GM21717 (cell line): ENCODE measurements around the gene CADPS2.

Source experiments
- ATAC-seq: cut with Tn5 transposase; IDR thresholded peaks from one replicate; pipeline ENCODE4 v1.9.1; 2021; ENCODE audit warnings: mild to moderate bottlenecking, moderate library complexity; ENCODE audit not compliant: unreplicated experiment

Gene CADPS2

DNA sequence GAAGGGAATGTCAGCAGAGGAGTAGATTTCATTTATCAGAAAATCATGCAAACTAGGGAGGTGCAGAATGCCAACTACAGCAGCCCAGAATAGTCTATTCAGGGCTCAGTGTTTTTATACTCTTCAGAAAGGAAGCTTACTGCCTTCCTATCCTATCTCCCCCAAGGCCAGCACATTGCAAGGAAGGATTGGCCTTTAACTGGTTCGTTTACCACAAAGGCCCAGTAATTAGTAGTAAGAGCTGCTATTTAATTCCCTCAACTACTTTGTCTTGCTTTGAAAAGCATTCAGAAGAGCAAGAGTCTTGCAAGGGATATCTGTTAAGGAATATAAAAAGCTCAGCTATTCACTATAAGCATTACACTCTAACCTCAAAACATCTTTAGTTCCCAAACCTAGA is 97.1 kb downstream of the CADPS2 start:
- no peak for ATAC-seq

DNA sequence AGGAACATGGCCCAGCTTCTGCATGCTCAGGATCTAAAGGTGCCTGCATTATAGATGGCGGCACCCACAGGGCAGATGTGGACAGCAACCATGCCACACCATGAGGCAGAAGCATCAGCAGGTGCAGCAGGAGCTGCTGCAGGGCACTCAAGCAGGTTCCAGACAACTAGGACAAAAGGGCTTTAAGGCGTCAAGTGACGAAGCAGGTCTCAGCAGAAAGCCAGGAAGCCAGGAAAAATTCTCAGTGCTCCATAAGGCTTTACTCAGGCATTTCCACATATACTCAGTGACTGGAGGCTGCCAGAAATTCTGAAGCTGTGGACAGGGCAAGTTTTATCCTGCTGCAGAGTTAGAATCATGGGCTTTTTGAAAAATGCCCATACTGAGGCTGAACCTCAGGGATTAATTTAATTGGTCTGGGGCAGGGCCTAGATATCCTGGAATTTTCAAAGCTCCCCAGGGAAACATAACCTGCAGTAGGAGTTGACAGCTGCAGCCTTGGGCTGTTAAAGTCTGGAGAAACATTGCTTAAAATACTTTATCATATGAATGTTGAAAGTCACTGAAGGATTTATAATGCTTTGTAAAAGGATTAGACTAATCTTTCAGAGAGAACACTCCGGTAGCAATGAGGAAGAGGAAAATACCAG is 115.4 kb downstream of the CADPS2 start:
- ATAC-seq: no peak

DNA sequence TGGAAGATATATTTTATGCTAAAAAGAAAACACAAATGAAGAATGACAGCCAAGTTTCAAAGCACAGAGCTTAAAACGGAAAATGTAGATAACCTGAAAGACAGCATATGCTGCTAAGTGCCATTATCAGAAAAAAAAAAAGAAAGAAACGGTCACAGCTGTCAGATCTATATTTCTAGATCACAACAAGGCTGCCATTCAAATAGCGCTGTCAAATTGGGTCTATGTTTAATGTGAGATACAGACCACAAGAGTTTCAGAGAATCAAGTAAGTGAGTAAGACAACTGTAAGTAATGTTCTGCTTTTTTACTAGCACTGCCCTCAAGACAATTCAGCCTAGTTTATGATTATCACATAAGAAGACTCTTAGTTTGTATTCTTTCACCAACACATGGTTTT is 117.4 kb downstream of the CADPS2 start:
- ATAC-seq: no peak

DNA sequence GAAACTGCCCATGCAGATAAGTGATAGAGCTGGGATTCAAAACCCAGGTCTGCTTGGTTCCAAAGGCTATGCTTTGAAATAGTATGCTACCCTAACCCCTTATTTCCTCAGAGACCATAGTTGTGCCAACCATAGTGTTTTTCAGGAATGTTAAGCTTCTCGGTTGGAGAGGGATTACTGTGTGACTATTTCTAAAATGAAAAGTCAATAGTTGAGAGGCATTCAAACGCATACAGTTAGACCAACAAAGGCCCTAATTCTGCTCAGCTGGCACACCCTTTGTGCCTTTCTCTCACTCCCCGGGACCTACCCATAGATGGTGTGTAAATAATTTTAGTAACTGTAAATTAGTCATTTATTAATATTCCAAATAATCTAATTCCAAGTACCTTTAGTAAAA is 118.9 kb downstream of the CADPS2 start:
- ATAC-seq: no peak

DNA sequence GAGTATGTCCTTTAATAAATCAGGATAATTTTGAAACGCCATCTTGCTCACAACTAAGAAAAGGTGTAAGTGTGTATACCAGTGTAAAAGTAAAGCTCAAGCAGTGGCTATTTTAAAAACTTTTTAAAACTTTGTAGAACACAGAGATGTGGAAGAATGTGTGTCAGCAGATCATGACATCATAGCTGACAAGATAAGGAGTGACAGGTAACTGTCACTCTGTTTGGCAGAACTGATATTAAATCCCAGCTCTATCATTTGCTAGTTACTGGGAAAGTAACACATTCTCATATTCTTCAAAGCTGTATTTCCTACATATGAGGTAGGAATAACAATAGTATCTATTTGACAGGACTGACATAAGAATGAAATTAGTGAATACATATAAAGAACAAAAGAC is 119.7 kb downstream of the CADPS2 start:
- no peak for ATAC-seq

DNA sequence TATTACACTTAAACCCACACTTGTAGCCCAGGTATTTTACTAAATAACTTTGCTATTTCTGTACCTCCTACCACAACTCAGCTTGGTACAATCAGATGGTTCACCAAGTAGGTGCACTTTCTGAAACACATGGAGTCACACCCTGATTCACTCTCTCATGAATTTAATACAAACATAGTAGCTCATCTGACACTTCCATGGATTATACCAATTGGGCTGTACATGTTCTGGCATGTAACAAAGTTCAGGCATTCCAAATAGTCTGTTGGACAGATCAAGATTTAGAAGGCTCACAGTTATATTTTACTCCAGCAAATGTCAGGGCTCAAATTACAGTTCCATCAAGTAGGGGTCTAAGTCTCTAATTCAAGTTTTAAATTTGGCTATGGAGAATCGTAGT is 121.4 kb downstream of the CADPS2 start:
- no peak for ATAC-seq

DNA sequence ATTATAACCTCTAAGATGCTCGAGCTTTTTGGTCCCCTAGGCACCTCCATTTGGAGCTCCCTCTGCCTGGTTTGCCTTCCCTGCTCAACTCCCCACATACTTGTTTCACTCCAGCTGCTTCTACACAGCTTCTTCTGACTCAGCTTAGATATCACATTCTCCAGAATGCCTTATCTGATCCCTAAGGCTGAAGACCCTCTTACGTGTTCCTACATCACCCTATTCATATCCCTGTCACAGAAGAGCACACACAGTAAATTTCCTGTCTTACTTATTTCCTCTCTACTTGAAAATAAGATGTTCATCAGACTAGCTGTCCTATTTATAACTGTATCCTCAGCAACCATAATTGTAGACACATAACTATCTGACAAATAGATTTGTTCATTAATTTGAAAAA is 122.2 kb downstream of the CADPS2 start:
- no peak for ATAC-seq

DNA sequence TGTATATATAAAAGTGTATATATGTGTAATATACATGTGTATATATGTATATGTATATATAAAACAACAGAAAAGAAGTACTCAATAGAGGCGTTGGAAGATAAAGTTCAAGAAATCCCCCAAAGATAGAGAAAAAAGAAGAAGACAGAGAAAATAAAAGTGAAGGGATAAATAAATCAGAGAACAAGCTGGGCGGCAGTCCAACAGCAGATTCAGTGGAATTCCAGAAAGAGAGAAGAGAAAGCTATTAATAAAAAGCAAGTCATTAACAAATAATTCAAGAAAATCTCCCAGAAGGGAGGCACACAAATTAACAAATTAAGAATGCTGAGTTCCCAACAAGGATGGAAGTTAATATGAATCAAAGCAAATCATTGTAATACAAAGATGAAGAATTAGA is 124.2 kb downstream of the CADPS2 start:
- ATAC-seq: no peak

DNA sequence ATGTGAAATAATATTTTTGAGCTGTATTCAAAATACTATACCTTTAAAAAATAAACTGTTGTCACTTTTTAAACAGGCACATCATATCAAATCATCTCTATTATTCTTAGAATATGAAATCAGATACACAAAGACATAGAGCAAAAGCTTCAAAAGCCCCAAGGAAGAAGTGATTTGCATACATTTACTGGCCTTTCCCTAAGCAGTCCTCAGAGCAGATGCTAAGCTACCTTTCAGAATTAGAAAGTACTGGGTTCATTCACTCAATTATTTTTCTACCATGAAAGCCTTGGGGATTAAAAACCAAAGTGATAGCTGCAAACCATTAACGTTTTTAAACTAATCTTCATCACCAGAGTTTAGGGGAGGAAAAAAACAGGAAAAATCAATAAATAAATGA is 127.8 kb downstream of the CADPS2 start:
- no peak for ATAC-seq

DNA sequence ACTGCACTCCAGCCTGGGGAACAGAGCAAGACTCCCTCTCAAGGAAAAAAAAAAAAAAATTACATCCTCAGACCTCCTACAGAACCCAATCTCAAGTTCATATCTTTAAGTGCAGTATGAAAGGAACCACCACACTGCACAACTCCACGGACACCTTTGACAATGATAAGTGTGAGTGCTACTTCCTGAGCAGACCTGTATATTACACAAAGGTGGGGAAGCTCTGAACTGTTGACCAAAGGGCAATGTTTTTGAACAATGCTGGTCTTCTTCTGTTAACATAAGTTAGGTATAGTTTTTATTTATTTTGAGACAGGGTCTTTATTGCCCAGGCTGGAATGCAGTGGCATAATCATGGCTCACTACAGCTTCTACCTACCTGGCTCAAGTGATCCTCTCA is 129.4 kb downstream of the CADPS2 start:
- no peak for ATAC-seq

DNA sequence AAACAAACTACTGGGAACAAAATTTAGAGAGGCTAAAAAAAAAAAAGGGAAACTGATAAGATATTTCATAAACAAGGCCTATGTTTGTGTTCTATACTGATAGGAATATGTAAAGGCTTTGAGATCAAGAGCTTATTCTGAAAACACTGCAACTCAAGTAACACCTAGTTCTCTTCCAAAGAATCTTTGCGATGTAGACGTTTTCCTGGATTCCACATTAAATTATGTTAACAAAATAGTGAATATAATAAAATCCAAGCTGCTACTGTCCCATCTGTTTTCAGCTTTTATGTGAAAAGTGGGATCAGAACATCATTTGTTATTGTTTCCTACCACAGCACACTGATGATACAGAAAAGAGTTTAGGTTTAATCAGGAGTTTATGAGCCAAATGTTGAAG is 130.6 kb downstream of the CADPS2 start:
- no peak for ATAC-seq

DNA sequence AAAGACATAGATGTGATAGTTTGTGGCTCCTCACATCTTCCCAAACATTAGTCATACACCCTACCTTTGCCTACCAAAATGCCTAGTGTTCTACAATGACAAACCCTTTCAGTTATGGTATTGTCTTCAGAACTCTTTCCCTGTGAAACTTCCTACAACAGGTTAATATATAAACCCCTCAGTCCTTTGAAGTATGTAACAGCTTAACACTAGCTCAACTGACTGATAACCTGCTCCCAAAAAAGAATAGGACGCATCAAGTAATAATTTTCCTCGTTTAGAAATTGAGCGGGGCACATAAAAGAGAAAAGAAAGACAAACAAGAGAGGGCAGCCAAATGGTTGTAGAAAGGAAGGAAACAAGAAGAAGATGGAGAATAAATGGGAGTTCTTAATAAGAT is 133.7 kb downstream of the CADPS2 start:
- no peak for ATAC-seq

DNA sequence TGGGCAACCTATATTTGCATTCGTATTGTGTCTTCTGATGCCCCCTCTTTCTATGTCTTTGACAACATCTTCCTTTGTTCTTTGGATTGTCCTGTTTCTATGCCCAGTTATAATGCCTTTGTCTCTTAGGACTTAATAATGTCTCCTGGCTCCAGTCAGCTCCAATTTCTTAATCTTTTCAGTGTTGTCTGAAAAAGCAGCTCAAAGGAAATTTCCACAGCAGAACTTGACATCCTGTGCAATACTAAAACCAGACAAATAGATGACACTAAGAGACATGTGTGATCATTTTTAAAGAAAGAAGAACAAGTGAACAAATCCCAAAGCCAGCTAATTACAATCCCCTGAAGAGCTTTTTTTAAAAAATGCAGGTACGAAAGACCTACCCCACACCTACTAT is 135.9 kb downstream of the CADPS2 start:
- ATAC-seq: no peak

DNA sequence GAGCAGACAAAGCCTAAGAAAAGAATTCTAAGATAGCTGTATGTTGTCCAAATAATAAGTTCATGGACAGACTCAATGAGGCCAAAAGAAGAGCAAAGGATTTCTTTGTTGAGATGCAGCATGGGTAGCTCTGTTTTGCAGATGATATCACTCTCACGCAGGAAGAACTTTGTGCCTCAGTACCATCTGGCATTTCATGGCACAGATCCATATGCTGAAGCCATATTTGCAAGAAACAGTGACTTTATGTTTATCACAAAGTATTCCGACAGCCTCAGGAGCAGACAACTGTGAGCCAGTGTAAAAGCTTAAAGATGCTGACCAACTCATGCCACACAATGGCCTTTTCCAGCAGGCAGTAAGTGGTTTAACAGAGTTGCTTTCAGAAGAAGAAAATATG is 138.1 kb downstream of the CADPS2 start:
- no peak for ATAC-seq

DNA sequence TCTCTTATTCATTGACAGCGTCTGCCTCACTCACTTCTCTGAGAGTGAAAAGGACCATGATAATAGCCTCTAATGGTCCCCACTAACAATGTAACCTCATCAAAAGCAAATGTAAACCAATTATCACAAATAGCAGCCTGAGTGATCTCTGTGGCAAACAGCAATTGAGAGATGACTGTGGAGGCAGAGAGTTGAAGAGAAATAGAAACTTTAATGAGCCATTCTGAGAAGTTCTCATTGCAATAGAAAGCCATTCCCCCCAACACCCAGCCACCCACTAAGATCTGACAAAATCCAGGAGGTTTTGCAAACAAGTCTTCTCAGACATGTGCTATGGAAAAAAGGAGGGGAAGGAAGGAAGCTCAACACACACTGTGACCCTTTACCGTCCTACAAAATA is 139.3 kb downstream of the CADPS2 start:
- ATAC-seq: no peak

DNA sequence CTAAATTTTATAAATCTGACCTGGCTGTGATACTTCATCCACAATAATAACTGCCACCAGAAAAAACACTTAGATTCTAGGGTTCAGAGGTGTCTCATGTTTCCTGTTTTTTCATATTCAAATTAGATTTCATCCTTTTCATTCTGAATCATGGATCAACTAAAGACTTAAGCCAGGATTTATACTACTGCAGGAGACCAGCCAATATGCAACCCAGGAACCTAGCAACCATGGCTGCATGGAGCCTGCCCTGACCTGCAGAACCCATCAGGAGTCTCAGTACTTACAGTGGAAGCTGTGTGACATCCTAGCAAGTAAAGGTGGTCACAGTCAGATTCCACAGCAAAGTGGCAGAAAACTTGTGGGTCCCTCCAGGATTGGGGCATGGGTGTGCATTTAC is 143.0 kb downstream of the CADPS2 start:
- no peak for ATAC-seq

DNA sequence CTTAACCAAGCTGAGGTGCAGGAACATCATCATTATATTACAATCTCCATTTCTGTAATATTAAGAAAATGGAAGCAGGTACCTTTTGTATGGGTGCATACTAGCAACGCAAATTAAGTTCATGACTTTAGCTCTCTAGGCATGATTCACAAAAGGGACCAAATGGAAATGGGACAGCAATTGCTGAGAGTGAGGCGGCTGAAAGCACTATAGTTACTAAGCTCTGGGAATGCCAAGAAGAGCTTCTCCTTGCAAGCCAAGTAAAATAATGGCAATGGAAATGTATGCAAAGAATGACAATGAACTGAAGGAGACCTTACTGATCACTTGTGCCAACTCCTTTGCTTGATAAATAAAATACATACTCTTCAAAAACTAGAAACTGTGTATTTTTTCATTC is 147.3 kb downstream of the CADPS2 start:
- ATAC-seq: no peak

DNA sequence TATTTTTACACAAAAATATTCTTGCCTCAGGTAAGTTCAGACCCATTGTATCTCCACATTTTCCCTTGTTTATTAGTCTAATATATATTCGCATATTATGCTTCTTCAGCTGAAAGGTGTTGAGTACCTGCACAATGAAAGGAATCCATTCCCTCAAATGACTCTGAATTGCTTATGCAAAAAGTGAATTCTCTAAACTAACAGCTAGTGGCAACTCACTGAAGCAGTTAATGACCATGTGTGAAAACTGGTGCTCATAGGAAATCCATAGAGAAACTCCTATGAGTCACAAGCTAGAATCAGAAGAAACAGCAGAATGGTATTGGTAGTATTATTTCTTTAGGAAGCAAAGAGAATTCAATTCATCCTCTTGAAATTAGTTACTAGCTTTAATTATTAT is 150.1 kb downstream of the CADPS2 start:
- ATAC-seq: no peak

DNA sequence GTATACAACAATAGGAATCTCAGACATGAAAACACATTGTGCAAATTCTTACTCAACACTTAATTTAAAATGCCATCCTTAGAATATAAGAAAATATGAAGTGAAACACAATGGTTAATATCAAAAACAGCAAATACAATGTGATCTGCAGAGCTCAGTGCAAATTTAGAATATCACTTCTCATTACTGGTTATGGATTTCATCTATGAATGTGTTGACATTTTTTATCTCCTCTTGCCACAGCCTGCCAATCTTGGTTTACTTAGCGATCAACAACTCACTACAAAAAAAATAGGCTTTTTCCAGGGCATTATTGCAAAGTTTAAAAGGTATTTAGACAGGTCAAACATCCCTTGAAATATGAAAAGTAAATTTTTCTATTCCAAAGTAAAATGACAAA is 158.5 kb downstream of the CADPS2 start:
- no peak for ATAC-seq

DNA sequence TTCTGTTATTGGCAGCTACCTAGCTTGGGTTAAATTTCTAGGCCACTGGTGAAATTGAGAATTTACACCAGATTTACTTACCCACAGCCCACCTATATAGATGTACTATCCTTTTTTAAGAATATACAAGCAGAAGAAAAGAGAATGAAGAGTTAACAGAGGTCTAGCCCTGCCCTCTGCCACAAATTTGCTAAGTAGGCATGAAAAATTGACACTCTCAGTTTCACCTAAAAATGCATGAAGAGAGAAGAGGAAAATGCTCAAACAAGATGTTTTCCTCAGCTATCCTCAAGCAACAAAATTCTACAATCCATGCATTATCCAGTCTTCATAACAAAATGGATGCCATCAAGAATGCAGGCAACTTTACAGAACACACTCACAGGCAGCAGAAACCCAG is 158.9 kb downstream of the CADPS2 start:
- no peak for ATAC-seq

DNA sequence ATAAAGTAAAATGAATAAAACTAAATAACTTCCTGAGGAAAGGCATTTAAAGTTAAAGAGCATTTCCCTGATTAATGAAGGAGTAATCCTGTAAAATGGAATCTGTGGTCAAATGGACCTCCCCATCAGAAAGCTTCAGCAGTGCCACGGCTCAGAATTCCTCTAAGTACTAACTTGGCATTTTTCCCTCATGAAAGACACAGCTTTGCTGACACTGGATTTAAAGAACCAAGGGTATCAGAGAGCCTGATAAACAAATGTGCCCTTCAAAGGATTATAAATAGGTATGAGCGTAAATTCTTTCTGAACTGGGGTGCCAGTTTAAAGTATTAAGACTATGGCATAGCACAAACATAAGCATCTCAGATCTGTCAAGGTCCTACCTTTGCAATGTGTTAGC is 159.4 kb downstream of the CADPS2 start:
- ATAC-seq: no peak

DNA sequence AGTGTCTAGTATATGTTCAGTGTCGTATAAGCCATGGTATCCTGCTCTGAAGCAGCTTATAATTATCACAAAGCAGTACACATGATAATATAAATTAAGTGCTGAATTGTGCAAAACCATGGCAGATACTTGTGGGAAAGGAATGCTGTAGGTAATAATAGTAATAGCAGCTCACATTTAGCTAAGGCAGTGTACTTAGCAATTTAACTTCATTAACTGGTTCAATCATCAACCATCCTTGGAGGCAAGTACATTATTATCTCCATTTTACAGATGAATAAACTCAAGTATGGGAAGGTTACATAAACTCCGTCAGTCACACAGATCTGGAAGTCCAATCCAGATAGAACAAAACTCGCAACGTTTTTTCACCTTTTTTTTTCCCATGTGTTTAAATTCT is 161.9 kb downstream of the CADPS2 start:
- ATAC-seq: no peak

DNA sequence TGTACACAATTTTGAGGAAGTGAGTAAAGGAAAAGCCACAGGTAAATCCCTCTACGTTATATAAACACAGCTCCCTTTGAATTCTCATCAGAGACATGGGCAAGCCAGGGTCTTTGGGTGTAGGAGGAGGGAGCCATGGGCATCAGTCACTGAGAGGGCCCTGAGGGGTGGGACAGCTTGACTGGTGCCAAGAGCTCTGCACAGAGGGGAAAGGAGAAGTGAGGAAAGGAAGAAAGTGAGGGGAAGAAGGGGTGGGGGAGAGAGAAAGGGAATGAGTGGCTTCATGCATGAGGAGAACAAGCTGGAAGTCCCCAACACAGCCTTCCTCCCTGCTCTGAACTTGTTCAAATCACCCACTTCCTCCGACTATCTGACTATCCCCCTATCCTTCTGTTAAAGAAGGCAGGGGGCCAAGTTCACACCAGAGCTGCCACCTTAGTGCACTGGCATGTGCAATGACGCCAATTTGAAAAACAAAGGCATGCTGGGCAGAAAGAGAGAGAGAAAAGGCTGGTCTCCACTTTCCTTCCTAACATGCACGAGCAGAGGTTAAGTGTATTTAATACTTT is 167.2 kb downstream of the CADPS2 start:
- ATAC-seq: no peak
